ENCODE measurements around the gene MLPH.

The MLPH gene

DNA sequence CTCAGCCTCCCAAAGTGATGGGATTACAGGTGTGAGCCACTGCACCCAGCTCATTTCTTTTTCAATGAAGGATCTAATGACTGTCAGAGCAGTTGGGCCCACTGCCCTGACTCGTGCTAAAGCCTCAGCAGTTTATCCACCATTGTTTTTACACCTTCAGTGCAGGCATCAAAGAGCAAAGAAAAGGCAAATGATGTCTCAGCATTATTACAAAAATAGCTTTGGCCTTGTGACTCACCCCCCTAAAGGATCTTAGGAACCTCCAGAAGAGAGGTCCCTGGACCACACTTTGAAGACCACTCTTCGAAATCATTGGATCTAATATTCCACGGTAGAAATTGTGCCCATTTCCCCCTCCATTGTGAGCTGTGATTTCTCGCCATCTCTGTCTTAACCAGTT is 21.3 kb downstream of the MLPH start:
- no peak for DNase-seq (ENCODE audit: insufficient read length, low spot score)
- TF ChIP-seq, protein P1, sequence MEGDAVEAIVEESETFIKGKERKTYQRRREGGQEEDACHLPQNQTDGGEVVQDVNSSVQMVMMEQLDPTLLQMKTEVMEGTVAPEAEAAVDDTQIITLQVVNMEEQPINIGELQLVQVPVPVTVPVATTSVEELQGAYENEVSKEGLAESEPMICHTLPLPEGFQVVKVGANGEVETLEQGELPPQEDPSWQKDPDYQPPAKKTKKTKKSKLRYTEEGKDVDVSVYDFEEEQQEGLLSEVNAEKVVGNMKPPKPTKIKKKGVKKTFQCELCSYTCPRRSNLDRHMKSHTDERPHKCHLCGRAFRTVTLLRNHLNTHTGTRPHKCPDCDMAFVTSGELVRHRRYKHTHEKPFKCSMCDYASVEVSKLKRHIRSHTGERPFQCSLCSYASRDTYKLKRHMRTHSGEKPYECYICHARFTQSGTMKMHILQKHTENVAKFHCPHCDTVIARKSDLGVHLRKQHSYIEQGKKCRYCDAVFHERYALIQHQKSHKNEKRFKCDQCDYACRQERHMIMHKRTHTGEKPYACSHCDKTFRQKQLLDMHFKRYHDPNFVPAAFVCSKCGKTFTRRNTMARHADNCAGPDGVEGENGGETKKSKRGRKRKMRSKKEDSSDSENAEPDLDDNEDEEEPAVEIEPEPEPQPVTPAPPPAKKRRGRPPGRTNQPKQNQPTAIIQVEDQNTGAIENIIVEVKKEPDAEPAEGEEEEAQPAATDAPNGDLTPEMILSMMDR (IDR thresholded peaks at IDR 0.05; ENCODE audit: insufficient read depth, missing control alignments), result no peak
- no peak for FAIRE-seq

DNA sequence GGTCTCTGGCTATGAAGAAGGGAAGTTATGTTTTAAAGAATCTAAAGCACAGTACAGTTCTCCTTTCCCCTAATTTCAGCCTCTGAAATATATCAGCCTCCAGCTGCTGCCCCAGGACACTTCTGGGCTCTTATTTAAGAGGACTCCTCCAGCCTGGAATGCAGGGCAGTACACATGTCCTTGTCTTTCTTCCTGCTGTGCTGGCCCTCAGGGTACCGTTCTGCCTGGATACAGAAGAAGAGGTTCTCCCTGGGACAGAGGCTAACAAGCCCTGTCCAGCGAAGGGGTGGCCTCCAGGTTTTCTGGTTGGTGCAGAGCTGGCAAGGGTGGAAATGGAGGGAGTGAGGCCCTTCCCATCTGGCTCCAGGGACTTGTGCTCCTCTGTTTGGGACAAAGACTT is 22.1 kb downstream of the MLPH start:
- DNase-seq (ENCODE audit: insufficient read length, low spot score), result no peak
- TF ChIP-seq, protein P1 (IDR thresholded peaks at IDR 0.05; ENCODE audit: insufficient read depth, missing control alignments), result no peak
- no peak for FAIRE-seq

DNA sequence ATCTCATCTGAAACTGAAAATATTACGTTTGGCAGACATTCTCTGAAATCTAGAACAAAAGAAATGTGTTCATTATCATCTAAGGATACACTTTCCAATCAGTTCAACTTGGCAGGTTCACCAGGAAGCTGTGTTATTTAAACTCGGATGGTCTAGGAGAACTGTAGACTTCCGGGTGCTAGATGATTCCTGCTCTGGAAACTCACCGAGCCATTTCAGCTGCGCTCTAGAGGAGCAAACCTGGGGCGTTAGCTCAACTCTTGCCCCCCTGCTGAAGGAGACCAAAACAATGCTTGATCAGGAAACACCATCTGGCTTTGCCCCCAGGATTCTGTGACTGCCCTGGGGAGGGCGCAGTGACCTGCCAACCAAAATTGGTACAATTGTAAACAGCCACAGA is 22.9 kb downstream of the MLPH start:
- DNase-seq (ENCODE audit: insufficient read length, low spot score), result no peak
- TF ChIP-seq, protein P1 (IDR thresholded peaks at IDR 0.05; ENCODE audit: insufficient read depth, missing control alignments), result no peak
- FAIRE-seq, result no peak

DNA sequence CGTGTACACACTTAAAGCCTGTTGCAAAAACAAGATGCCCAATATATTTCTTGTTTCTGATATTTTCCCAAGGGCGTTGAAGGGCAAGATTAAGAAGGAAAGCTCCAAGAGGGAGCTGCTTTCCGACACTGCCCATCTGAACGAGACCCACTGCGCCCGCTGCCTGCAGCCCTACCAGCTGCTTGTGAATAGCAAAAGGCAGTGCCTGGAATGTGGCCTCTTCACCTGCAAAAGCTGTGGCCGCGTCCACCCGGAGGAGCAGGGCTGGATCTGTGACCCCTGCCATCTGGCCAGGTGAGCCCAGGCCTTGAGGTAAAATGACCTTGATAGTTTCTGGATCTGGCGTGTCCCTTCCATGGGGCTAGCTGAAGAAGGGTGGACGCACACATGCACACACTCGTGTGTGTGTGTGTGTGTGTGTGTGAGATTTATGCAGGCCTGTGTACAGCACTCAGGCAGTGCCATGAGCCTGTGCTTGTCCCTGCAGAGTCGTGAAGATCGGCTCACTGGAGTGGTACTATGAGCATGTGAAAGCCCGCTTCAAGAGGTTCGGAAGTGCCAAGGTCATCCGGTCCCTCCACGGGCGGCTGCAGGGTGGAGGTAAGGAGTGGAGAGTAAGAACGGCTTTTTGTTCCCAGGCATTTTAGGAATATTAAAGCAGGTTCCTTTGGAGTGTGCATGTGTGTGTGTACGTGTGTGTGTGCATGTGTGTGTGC is 23.6 kb downstream of the MLPH start:
- no peak for FAIRE-seq
- TF ChIP-seq, protein P1 (IDR thresholded peaks at IDR 0.05; ENCODE audit: insufficient read depth, missing control alignments), result no peak
- no peak for DNase-seq (ENCODE audit: insufficient read length, low spot score)

DNA sequence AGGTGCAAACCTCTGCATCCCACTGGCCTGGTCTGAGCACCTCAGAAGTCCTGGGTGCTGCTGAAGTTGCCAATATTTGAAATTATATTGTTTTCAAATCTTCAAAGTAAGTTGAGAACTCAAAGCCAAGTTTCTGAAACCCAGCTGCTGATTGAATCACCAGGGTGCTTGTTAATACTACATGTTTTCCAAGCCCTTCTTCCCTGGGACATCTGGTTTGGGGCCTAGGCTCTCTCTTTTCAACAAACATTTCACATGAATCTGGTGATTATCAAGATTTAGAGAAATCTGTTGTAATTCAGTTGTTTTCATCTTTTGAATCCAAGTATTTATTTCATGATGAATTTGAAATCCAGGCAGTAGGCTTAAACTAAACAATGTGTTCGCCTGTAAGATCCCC is 24.4 kb downstream of the MLPH start:
- TF ChIP-seq, protein P1 (IDR thresholded peaks at IDR 0.05; ENCODE audit: insufficient read depth, missing control alignments), result no peak
- DNase-seq (ENCODE audit: insufficient read length, low spot score), result no peak
- FAIRE-seq, result no peak

DNA sequence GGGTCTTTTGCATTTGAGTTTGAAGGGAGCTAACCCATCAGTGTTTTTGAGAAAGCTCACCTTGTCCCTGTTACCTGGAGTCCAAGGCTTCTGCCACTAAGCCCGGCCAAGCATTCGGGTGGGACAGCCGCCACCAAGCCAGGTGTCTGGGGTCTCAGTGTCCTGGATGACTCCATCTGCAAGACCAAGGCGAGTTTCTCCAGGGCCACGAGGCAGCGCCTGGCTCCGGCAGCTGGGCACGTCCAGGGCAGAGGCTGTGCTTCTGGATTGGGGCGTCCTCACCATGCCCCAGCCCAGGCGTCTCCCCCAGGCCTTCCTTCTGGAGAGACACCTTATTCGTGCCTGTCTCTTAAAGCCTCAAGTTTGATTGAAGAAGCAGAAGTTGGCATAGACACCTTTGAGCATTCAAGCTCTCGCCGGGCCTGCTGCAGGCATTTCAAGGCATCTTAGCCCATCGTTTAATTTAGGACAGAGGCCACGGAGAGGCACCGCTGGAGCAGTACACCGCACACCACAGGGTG is 24.9 kb downstream of the MLPH start:
- DNase-seq (ENCODE audit: insufficient read length, low spot score) (no peak), FAIRE-seq (no peak)
- TF ChIP-seq, protein P1 (IDR thresholded peaks at IDR 0.05; ENCODE audit: insufficient read depth, missing control alignments), result no peak

DNA sequence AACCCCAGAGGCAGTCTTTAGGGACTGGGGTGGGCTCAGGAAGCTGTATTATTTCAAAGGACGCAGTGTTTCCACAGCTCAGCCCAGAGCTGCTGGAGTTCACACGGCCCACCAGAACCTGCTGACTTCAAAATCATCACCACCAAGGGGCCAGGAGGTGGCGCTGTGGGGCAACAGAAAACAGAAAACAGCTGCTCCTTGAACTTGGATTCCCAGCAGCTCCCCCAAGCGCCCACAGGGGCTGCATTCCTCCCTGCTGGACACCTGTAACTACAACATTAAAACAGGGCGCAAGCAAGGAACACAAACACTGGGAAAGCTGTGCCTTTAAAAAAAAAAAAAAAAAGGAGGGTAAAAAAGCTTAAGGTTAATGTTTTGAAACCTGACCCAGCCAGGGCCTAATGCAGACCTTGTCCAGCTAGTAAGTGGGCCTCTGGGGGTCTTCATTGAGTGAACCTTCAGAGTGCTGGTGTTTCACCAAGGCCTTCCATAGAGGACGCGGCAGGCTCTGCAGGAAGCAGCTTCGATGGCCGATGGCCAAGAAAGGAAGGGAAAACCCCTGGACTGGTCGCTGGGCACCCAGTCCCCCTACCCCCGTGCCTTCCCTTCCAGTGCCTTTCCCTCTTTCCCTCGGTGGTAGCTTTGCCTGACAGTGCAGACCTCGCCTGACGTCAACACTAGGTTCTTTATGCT is 25.9 kb downstream of the MLPH start:
- TF ChIP-seq, protein P1 (IDR thresholded peaks at IDR 0.05; ENCODE audit: insufficient read depth, missing control alignments), result peak; percentile 94
- FAIRE-seq (no peak), DNase-seq (ENCODE audit: insufficient read length, low spot score) (peak; percentile 79)

All from D721Med (cell line).